Neural progenitor cell (in vitro differentiated cells): ENCODE measurements around the gene NPR3.

Experiments
- CTCF ChIP-seq: fragments of 200-600 bp; sonication (generic); IDR thresholded peaks from 2 replicates; pipeline ENCODE4 v1.5.1; 2017; ENCODE audit warnings: antibody characterized with exemption, mild to moderate bottlenecking
- EZH2 ChIP-seq: fragments of 200-600 bp; sonication (generic); IDR thresholded peaks from 2 replicates; pipeline ENCODE4 v1.6.1; 2017; ENCODE audit warnings: antibody characterized with exemption, mild to moderate bottlenecking, moderate library complexity
- EZH2phosphoT487 ChIP-seq: fragments of 200-600 bp; sonication (generic); IDR thresholded peaks from 2 replicates; pipeline ENCODE4 v1.6.1; 2017; ENCODE audit warnings: antibody characterized with exemption

- no peak for TF ChIP-seq CTCF
- no peak for TF ChIP-seq EZH2
- TF ChIP-seq EZH2phosphoT487 = no peak
These were observed 200 bp downstream of the NPR3 start for GRCh38 chr5:32711362-32711680.
